Fibroblast of lung (primary cell): ENCODE data around the gene ZNF630. TPM values are rescaled to one million over a fixed set of nuclear protein-coding genes. Genes with fewer than 3 reads are reported as not detected.
"Not testable (repeated sequence)": the region's sequence is repeated elsewhere in the genome, so short reads cannot be mapped to it uniquely, and the experiment has no call there.

Experiments
- DNase-seq, 2 donors: peaks; one replicate each; pipeline versions ENCODE4 v3.0.0 to v3.0.0-alpha.2; 2010; ENCODE audit warnings: low read depth in 2 of 2
- H2AFZ ChIP-seq: 2 replicates; pipeline ENCODE4 v1.5.1; 2012; ENCODE audit warnings: low read length, control low read depth, inconsistent platforms
- H3K27ac ChIP-seq: 2 replicates; pipeline ENCODE4 v1.5.1; 2011; ENCODE audit warnings: low read length, control low read depth; ENCODE audit not compliant: insufficient read depth
- H3K27me3 ChIP-seq: 2 replicates; pipeline ENCODE4 v1.5.1; 2011; ENCODE audit warnings: mild to moderate bottlenecking, low read length; ENCODE audit not compliant: control insufficient read depth, insufficient read depth
- H3K36me3 ChIP-seq: 2 replicates; pipeline ENCODE4 v1.5.1; 2011; ENCODE audit warnings: low read length; ENCODE audit not compliant: control insufficient read depth, insufficient read depth
- H3K4me1 ChIP-seq: 2 replicates; pipeline ENCODE4 v1.5.1; 2011; ENCODE audit warnings: low read length; ENCODE audit not compliant: control insufficient read depth, insufficient read depth; ENCODE audit errors: extremely low read depth
- H3K4me2 ChIP-seq: 2 replicates; pipeline ENCODE4 v1.5.1; 2011; ENCODE audit warnings: low read length, control low read depth; ENCODE audit not compliant: insufficient read depth; ENCODE audit errors: extremely low read depth
- H3K4me3 ChIP-seq, 4 experiments: fragments of 200-600 bp in 1 of 4; sonication (generic) in 1 of 4; replicated peaks in 1 of 4; 2 replicates each; pipeline ENCODE4 v1.5.1; 2011 to 2016; ENCODE audit warnings: low read length in 4 of 4, low read depth in 3 of 4, mild to moderate bottlenecking in 3 of 4, control low read depth in 2 of 4, inconsistent platforms in 1 of 4, mixed read lengths in 1 of 4; ENCODE audit not compliant: insufficient read depth in 1 of 4; ENCODE audit errors: control extremely low read depth in 1 of 4
- H3K79me2 ChIP-seq: 2 replicates; pipeline ENCODE4 v1.5.1; 2012; ENCODE audit warnings: mild to moderate bottlenecking, low read length, inconsistent platforms; ENCODE audit not compliant: control insufficient read depth, insufficient read depth
- H3K9ac ChIP-seq: 2 replicates; pipeline ENCODE4 v1.5.1; 2011; ENCODE audit warnings: mild to moderate bottlenecking, low read length, control low read depth; ENCODE audit not compliant: insufficient read depth
- H3K9me3 ChIP-seq: 2 replicates; pipeline ENCODE4 v1.5.1; 2012; ENCODE audit warnings: low read depth, low read length; ENCODE audit not compliant: control insufficient read depth, insufficient read depth
- H4K20me1 ChIP-seq: 2 replicates; pipeline ENCODE4 v1.5.1; 2011; ENCODE audit warnings: low read length; ENCODE audit not compliant: control insufficient read depth, insufficient read depth; ENCODE audit errors: extremely low read depth
- CTCF ChIP-seq, 2 donors: IDR thresholded peaks in 1 of 2; conservative IDR thresholded peaks in 1 of 2; 1 replicate in 1 of 2; 2 replicates in 1 of 2; pipeline ENCODE4 v1.5.1; 2011 to 2012; ENCODE audit warnings: low read length in 2 of 2, control low read depth in 1 of 2, inconsistent platforms in 1 of 2, low read depth in 1 of 2, mild to moderate bottlenecking in 1 of 2
- EZH2 ChIP-seq: IDR thresholded peaks from 2 replicates; pipeline ENCODE4 v1.5.1; 2012; ENCODE audit warnings: low read length, control low read depth, mild to moderate bottlenecking; ENCODE audit errors: missing control alignments
- polyA plus RNA-seq, 2 donors: library from polyadenylated mRNA; depleted of rRNA in 1 of 2; stranded (reverse) in 1 of 2; unstranded in 1 of 2; fragments of >200 nt; gene quantifications; 2 replicates each; pipeline ENCODE4 v1.2.1, GENCODE V29; 2011 to 2012; ENCODE audit warnings: missing spikeins in 1 of 2
- total RNA-seq: library from RNA; depleted of rRNA; stranded (reverse); fragments of >200 nt; gene quantifications from 2 replicates; pipeline ENCODE4 v1.2.1, GENCODE V29; 2014

ZNF630 gene
- total and polyA plus RNA-seq, 2 donors (not counting 1 experiment from before 2014, with no cell fraction given) = 0.59 to 4.3 TPM

- Histone ChIP-seq H3K4me1 (no peaks in the 10 kb centered on the region), H3K79me2 (no peaks in the 10 kb centered on the region), H2AFZ (no peak overlapping the region), H3K36me3 (no peaks in the 10 kb centered on the region), H3K27ac (no peak overlapping the region), H3K9me3 (no peaks in the 10 kb centered on the region), H3K9ac (no peak overlapping the region), H3K4me2 (no peak overlapping the region), H3K27me3 (no peaks in the 10 kb centered on the region), H3K4me3 (no peak overlapping the region), H4K20me1 (no peaks in the 10 kb centered on the region)
- DNase-seq = no peak
- TF ChIP-seq EZH2 (no peak), CTCF (conservative IDR thresholded peaks at IDR 0.05 in 1 of 2, IDR thresholded peaks at IDR 0.05 in 1 of 2; ENCODE audit: low read depth in 1 of 2, low read length in 2 of 2) (no peak)
Observed at GRCh38 chrX:48022738-48023137, 48.7 kb downstream of the ZNF630 start.

GRCh38 chrX:48022100-48022499 is 49.3 kb downstream of the ZNF630 start:
- no peak for DNase-seq
- peak overlapping the region; percentile 58 for H3K4me2 ChIP-seq
- no peaks in the 10 kb centered on the region for H3K27me3 ChIP-seq
- no peaks in the 10 kb centered on the region for H3K4me1 ChIP-seq
- H3K36me3 ChIP-seq = no peaks in the 10 kb centered on the region
- no peaks in the 10 kb centered on the region for H3K79me2 ChIP-seq
- TF ChIP-seq EZH2 = no peak
- no peak for TF ChIP-seq CTCF (conservative IDR thresholded peaks at IDR 0.05 in 1 of 2, IDR thresholded peaks at IDR 0.05 in 1 of 2; ENCODE audit: low read depth in 1 of 2, low read length in 2 of 2)
- peak overlapping the region; percentile 13 for H3K9ac ChIP-seq
- no peak overlapping the region for H2AFZ ChIP-seq
- peak overlapping the region in 2 of 4 experiments; percentile 65 to 89 for H3K4me3 ChIP-seq
- no peaks in the 10 kb centered on the region for H3K9me3 ChIP-seq
- no peaks in the 10 kb centered on the region for H4K20me1 ChIP-seq
- no peak overlapping the region for H3K27ac ChIP-seq

GRCh38 chrX:48021026-48021900 is 50.2 kb downstream of the ZNF630 start:
- Histone ChIP-seq H3K27me3 (no peaks in the 10 kb centered on the region), H3K4me2 (peak overlapping the region; percentile 58), H3K9ac (peak overlapping the region; percentile 83), H3K79me2 (no peaks in the 10 kb centered on the region), H3K27ac (peak overlapping the region; percentile 96), H3K9me3 (no peaks in the 10 kb centered on the region), H2AFZ (peak overlapping the region; percentile 79), H3K4me1 (no peaks in the 10 kb centered on the region), H4K20me1 (no peaks in the 10 kb centered on the region), H3K4me3 (peak overlapping the region; percentile 63 to 89 (median 64)), H3K36me3 (no peaks in the 10 kb centered on the region)
- DNase-seq = peak; percentile 86 to 91
- TF ChIP-seq CTCF (conservative IDR thresholded peaks at IDR 0.05 in 1 of 2, IDR thresholded peaks at IDR 0.05 in 1 of 2; ENCODE audit: low read depth in 1 of 2, low read length in 2 of 2) (no peak), EZH2 (no peak)

- not testable (repeated sequence) for DNase-seq, H3K4me2 ChIP-seq, H3K9me3 ChIP-seq, H2AFZ ChIP-seq, H4K20me1 ChIP-seq, H3K27ac ChIP-seq, H3K36me3 ChIP-seq, H3K27me3 ChIP-seq, H3K9ac ChIP-seq, H3K4me1 ChIP-seq, H3K79me2 ChIP-seq
- peak overlapping the region in 2 of 4 experiments; percentile 65 to 89 for H3K4me3 ChIP-seq
Observed at GRCh38 chrX:48020472-48020871, 51.0 kb downstream of the ZNF630 start.
